Effector memory CD4-positive, alpha-beta T cell (primary cell): ENCODE results near the gene TAF4B.

Experiments
- DNase-seq, 3 donors: peaks; one replicate each; pipeline ENCODE4 v3.0.0-alpha.2; 2020
- H3K27ac ChIP-seq: 2 replicates; pipeline ENCODE4 v1.7.0; 2013; ENCODE audit warnings: mild to moderate bottlenecking, low read length, moderate library complexity; ENCODE audit not compliant: insufficient read depth, poor library complexity, severe bottlenecking
- H3K27me3 ChIP-seq: replicated peaks from 2 replicates; pipeline ENCODE4 v1.7.0; 2013; ENCODE audit warnings: mild to moderate bottlenecking, low read length; ENCODE audit not compliant: insufficient read depth, control insufficient read depth, poor library complexity, severe bottlenecking
- H3K36me3 ChIP-seq: 2 replicates; pipeline ENCODE4 v1.7.0; 2013; ENCODE audit warnings: mild to moderate bottlenecking, low read length, moderate library complexity; ENCODE audit not compliant: control insufficient read depth, insufficient read depth
- H3K4me1 ChIP-seq: 2 replicates; pipeline ENCODE4 v1.7.0; 2013; ENCODE audit warnings: low read length, mild to moderate bottlenecking; ENCODE audit not compliant: control insufficient read depth, insufficient read depth, poor library complexity, severe bottlenecking
- H3K4me3 ChIP-seq: 2 replicates; pipeline ENCODE4 v1.7.0; 2013; ENCODE audit warnings: low read length, low read depth, mild to moderate bottlenecking; ENCODE audit not compliant: insufficient read depth, poor library complexity, severe bottlenecking
- H3K9me3 ChIP-seq: 2 replicates; pipeline ENCODE4 v1.7.0; 2013; ENCODE audit warnings: mild to moderate bottlenecking, low read length, moderate library complexity; ENCODE audit not compliant: control insufficient read depth

TAF4B gene

GRCh38 chr18:26414901-26415440 is 188.7 kb downstream of the TAF4B start:
- Histone ChIP-seq H3K27me3 (no peaks in the 10 kb centered on the region), H3K9me3 (no peaks in the 10 kb centered on the region), H3K4me3 (no peak overlapping the region), H3K36me3 (no peaks in the 10 kb centered on the region), H3K27ac (no peak overlapping the region), H3K4me1 (no peaks in the 10 kb centered on the region)
- DNase-seq = no peak

DNA sequence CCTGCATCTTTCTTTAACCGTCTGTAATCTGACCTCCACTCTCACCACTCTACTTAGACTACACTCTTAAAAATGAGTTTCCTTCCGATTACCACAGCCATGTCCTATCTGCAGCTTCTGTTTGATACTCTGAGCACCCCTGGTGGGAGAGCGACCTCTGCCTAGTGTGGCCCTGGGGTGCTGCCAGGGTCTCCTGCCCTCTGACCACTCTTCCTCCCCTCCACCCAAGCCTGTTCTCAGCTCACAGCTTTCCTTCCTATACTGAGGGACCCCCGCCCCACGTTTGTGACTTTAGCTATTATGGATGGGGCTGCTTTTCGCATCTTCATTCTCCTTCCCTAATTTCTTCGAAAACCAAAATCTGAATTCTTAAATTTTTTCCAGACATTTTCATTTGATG is 189.4 kb downstream of the TAF4B start:
- Histone ChIP-seq H3K9me3 (no peaks in the 10 kb centered on the region), H3K4me1 (no peaks in the 10 kb centered on the region), H3K36me3 (no peaks in the 10 kb centered on the region), H3K27me3 (no peaks in the 10 kb centered on the region), H3K27ac (no peak overlapping the region), H3K4me3 (no peak overlapping the region)
- no peak for DNase-seq

- Histone ChIP-seq H3K27ac (no peak overlapping the region), H3K9me3 (no peaks in the 10 kb centered on the region), H3K27me3 (no peaks in the 10 kb centered on the region), H3K4me3 (no peak overlapping the region), H3K36me3 (no peaks in the 10 kb centered on the region), H3K4me1 (no peaks in the 10 kb centered on the region)
- DNase-seq = no peak
Measured at GRCh38 chr18:26416652-26417150, 190.5 kb downstream of the TAF4B start.

- Histone ChIP-seq H3K9me3 (no peaks in the 10 kb centered on the region), H3K4me1 (no peaks in the 10 kb centered on the region), H3K36me3 (no peaks in the 10 kb centered on the region), H3K27ac (no peak overlapping the region), H3K27me3 (no peaks in the 10 kb centered on the region), H3K4me3 (no peak overlapping the region)
- DNase-seq = no peak
Measured at GRCh38 chr18:26417190-26417589, 190.9 kb downstream of the TAF4B start.

GRCh38 chr18:26418225-26418624 is 192.0 kb downstream of the TAF4B start:
- no peak for DNase-seq
- Histone ChIP-seq H3K27ac (no peak overlapping the region), H3K4me3 (no peak overlapping the region), H3K27me3 (no peaks in the 10 kb centered on the region), H3K36me3 (no peaks in the 10 kb centered on the region), H3K4me1 (no peaks in the 10 kb centered on the region), H3K9me3 (no peaks in the 10 kb centered on the region)

- H3K4me3 ChIP-seq = no peak overlapping the region
- H3K4me1 ChIP-seq = no peaks in the 10 kb centered on the region
- no peaks in the 10 kb centered on the region for H3K9me3 ChIP-seq
- no peaks in the 10 kb centered on the region for H3K36me3 ChIP-seq
- H3K27me3 ChIP-seq = no peaks in the 10 kb centered on the region
- no peak overlapping the region for H3K27ac ChIP-seq
- no peak for DNase-seq
Measured at GRCh38 chr18:26419746-26420145, 193.5 kb downstream of the TAF4B start.

DNA sequence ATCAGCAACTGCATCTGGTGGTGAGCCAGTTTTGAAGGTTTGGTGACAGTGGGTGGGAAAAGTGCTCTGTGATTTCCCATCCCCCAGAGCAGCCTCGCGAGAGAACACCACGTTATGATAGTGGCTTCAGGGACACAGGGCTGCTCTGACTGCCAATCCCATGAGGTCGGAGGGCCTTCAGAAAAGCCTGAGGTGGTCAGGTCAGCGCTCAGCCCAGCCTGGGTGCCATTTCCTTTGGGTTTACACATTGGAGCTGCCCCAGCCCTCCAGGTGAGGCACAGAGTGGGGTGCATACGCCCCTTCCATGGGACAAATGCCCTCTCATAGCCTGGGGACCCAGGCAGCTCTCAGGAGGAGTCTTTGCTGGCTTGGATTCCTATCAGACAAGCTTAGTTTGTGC is 195.3 kb downstream of the TAF4B start:
- Histone ChIP-seq H3K4me1 (no peaks in the 10 kb centered on the region), H3K9me3 (no peaks in the 10 kb centered on the region), H3K27ac (no peak overlapping the region), H3K4me3 (no peak overlapping the region), H3K27me3 (no peaks in the 10 kb centered on the region), H3K36me3 (no peaks in the 10 kb centered on the region)
- no peak for DNase-seq

DNA sequence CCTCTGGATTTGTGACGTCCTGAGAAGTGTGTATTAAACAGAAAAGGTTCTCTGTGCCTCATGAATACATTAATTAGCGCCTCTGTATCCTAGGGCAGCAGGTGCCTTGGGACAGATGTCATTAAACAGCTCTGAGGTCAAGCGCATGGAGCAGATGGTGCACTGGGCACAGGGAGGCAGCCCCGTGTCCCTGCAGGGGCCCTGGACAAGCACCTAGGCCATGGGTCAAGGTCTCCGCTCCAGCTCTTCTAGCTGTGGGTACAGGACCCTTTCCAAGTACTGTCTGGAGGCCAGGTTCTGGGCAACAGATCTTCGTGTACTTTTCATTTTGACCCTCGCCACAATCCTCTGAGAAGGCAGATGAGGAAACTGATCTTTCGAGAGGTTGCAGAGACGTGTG is 195.7 kb downstream of the TAF4B start:
- H3K4me3 ChIP-seq = no peak overlapping the region
- no peaks in the 10 kb centered on the region for H3K36me3 ChIP-seq
- H3K9me3 ChIP-seq = no peaks in the 10 kb centered on the region
- no peaks in the 10 kb centered on the region for H3K27me3 ChIP-seq
- H3K27ac ChIP-seq = no peak overlapping the region
- DNase-seq = no peak
- H3K4me1 ChIP-seq = no peaks in the 10 kb centered on the region

DNA sequence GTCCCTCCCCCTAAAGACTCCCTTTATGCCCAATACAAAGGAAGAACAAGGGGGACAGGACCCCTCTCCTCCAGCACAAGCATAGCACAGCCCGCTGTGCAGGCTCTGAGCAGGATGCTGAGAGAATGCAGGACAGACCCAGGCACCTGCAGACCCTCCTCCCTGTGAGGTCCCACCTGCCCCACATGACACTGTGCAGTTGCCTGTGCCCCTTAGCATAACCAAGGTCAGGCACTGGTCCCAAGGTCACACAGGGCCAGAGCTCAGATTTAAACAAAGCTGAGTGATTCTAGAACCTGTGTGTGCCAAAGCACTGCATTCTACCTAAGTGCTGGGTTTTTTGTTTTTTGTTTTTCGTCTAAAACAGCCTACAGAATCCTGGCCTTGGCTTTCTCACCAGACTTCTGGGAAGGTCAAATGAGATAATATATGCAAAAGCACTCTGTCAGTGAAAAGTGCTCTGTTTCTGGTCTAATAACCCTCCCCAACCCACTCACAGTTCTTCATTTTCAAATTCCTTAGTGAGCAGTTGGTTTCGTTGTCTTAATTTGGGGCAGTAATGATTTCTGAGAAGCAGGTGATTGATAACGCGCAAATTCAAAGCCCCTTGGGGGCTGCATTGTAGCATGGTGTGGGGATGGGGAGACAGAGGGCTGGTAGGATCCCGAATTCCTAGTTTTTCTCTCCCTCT is 196.4 kb downstream of the TAF4B start:
- no peaks in the 10 kb centered on the region for H3K4me1 ChIP-seq
- no peak overlapping the region for H3K4me3 ChIP-seq
- H3K27ac ChIP-seq = no peak overlapping the region
- DNase-seq = no peak
- H3K9me3 ChIP-seq = no peaks in the 10 kb centered on the region
- H3K36me3 ChIP-seq = no peaks in the 10 kb centered on the region
- H3K27me3 ChIP-seq = no peaks in the 10 kb centered on the region

- Histone ChIP-seq H3K9me3 (no peaks in the 10 kb centered on the region), H3K36me3 (no peaks in the 10 kb centered on the region), H3K4me1 (no peaks in the 10 kb centered on the region), H3K4me3 (no peak overlapping the region), H3K27me3 (no peaks in the 10 kb centered on the region), H3K27ac (no peak overlapping the region)
- DNase-seq = no peak
Measured at GRCh38 chr18:26424428-26425147, 198.3 kb downstream of the TAF4B start.
